Hepatocyte (in vitro differentiated cells): Measurements from ENCODE around the gene MRPL55. TPM values are rescaled to one million over a fixed set of nuclear protein-coding genes. Genes with fewer than 3 reads are reported as not detected.

Source experiments
- DNase-seq: peaks from one replicate; pipeline ENCODE4 v3.0.0-alpha.2; 2016; ENCODE audit warnings: low spot score
- H2AFZ ChIP-seq: fragments of 200-600 bp; sonication (generic); 2 replicates; pipeline ENCODE4 v1.6.0; 2016; ENCODE audit warnings: antibody characterized with exemption, mild to moderate bottlenecking
- H3K27ac ChIP-seq: fragments of 200-600 bp; sonication (generic); 2 replicates; pipeline ENCODE4 v1.5.1; 2016; ENCODE audit warnings: mild to moderate bottlenecking
- H3K27me3 ChIP-seq: fragments of 200-600 bp; sonication (generic); 2 replicates; pipeline ENCODE4 v1.6.1; 2016
- H3K36me3 ChIP-seq: fragments of 200-600 bp; sonication (generic); replicated peaks from 2 replicates; pipeline ENCODE4 v1.5.1; 2016; ENCODE audit warnings: low read depth; ENCODE audit not compliant: insufficient read depth
- H3K4me1 ChIP-seq: fragments of 200-600 bp; sonication (generic); 2 replicates; pipeline ENCODE4 v1.5.1; 2016; ENCODE audit warnings: mild to moderate bottlenecking, moderate library complexity; ENCODE audit not compliant: insufficient read depth
- H3K4me2 ChIP-seq: fragments of 200-600 bp; sonication (generic); 2 replicates; pipeline ENCODE4 v1.6.0; 2016
- H3K4me3 ChIP-seq: fragments of 200-600 bp; sonication (generic); 2 replicates; pipeline ENCODE4 v1.5.1; 2016; ENCODE audit warnings: mild to moderate bottlenecking
- H3K79me2 ChIP-seq: fragments of 200-600 bp; sonication (generic); 2 replicates; pipeline ENCODE4 v1.6.0; 2017; ENCODE audit warnings: mild to moderate bottlenecking
- H3K9me2 ChIP-seq: fragments of 200-600 bp; sonication (generic); replicated peaks from 2 replicates; pipeline ENCODE4 v1.6.0; 2017; ENCODE audit warnings: mild to moderate bottlenecking; ENCODE audit not compliant: insufficient read depth
- H3K9me3 ChIP-seq: fragments of 200-600 bp; sonication (generic); 2 replicates; pipeline ENCODE4 v1.5.1; 2016; ENCODE audit warnings: low read depth, mild to moderate bottlenecking
- H4K20me1 ChIP-seq: fragments of 200-600 bp; sonication (generic); 2 replicates; pipeline ENCODE4 v1.6.0; 2016; ENCODE audit warnings: mild to moderate bottlenecking; ENCODE audit not compliant: insufficient read depth, poor library complexity, severe bottlenecking
- EZH2 ChIP-seq: fragments of 200-600 bp; sonication (generic); IDR thresholded peaks from 2 replicates; pipeline ENCODE4 v1.6.1; 2016; ENCODE audit warnings: antibody characterized with exemption, mild to moderate bottlenecking, borderline replicate concordance
- EZH2phosphoT487 ChIP-seq: fragments of 200-600 bp; sonication (generic); IDR thresholded peaks from one replicate; pipeline ENCODE4 v1.6.1; 2018; ENCODE audit warnings: antibody characterized with exemption, mild to moderate bottlenecking, low read depth, moderate library complexity; ENCODE audit not compliant: unreplicated experiment, severe bottlenecking
- WGBS: methylation state at CpG from one replicate; pipeline ENCODE4 v1.1.6; 2016; ENCODE audit warnings: low lambda C conversion rate; ENCODE audit errors: missing lambda C conversion rate; 5-methylcytosine and 5-hydroxymethylcytosine counted together
- polyA plus RNA-seq: library from polyadenylated mRNA; unstranded; fragments of >200 nt; fragmentation: Nextera tagmentation; extraction: Ambion mirVana; gene quantifications from 2 replicates; pipeline ENCODE4 v1.2.1, GENCODE V29; 2016
- total RNA-seq: library from RNA; depleted of rRNA; stranded (reverse); fragments of >200 nt; gene quantifications from 2 replicates; pipeline ENCODE4 v1.2.3, GENCODE V29; 2014
- TF ChIP-seq, protein P1 (sequence below): fragments of 200-600 bp; sonication (generic); IDR thresholded peaks from 2 replicates; pipeline ENCODE4 v1.5.1; 2016; ENCODE audit warnings: antibody characterized with exemption, mild to moderate bottlenecking; ENCODE audit not compliant: poor library complexity

MRPL55 gene
- total and polyA plus RNA-seq, 2 experiments from 2014 or later = 64.8 to 130 TPM

DNA sequence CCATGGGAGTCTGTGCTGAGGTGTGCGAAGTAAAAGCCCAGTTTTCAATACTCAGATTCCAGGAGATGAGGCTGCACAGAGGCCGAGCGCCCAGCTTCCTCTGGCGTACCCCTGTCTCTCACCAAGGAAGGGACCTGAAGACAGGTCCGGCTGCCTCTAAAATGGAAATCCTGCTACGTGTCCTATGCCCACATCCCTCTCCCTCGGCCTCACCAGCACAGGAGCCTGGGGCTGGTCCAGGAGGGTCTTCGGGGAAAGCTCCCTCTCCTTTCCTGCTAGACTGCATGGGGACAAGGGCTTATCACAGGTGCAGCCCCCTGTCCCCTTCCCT is 392 bp downstream of the MRPL55 start:
- Histone ChIP-seq H3K36me3 (no peaks in the 10 kb centered on the region), H3K79me2 (peaks cover 13% of the 10 kb centered on the region), H3K4me1 (peaks cover 15% of the 10 kb centered on the region), H3K27ac (peak overlapping the region; percentile 94), H3K9me3 (no peaks in the 10 kb centered on the region), H3K4me2 (peak overlapping the region; percentile 93), H3K9me2 (no peaks in the 10 kb centered on the region), H4K20me1 (no peaks in the 10 kb centered on the region), H3K4me3 (peak overlapping the region; percentile 96), H2AFZ (peak overlapping the region; percentile 78), H3K27me3 (no peaks in the 10 kb centered on the region)
- WGBS = 14% methylated on average over 8 of the region's 8 CpGs
- no peak for DNase-seq
- TF ChIP-seq EZH2 (no peak), EZH2phosphoT487 (no peak)
- TF ChIP-seq, protein P1, sequence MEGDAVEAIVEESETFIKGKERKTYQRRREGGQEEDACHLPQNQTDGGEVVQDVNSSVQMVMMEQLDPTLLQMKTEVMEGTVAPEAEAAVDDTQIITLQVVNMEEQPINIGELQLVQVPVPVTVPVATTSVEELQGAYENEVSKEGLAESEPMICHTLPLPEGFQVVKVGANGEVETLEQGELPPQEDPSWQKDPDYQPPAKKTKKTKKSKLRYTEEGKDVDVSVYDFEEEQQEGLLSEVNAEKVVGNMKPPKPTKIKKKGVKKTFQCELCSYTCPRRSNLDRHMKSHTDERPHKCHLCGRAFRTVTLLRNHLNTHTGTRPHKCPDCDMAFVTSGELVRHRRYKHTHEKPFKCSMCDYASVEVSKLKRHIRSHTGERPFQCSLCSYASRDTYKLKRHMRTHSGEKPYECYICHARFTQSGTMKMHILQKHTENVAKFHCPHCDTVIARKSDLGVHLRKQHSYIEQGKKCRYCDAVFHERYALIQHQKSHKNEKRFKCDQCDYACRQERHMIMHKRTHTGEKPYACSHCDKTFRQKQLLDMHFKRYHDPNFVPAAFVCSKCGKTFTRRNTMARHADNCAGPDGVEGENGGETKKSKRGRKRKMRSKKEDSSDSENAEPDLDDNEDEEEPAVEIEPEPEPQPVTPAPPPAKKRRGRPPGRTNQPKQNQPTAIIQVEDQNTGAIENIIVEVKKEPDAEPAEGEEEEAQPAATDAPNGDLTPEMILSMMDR = no peak

DNA sequence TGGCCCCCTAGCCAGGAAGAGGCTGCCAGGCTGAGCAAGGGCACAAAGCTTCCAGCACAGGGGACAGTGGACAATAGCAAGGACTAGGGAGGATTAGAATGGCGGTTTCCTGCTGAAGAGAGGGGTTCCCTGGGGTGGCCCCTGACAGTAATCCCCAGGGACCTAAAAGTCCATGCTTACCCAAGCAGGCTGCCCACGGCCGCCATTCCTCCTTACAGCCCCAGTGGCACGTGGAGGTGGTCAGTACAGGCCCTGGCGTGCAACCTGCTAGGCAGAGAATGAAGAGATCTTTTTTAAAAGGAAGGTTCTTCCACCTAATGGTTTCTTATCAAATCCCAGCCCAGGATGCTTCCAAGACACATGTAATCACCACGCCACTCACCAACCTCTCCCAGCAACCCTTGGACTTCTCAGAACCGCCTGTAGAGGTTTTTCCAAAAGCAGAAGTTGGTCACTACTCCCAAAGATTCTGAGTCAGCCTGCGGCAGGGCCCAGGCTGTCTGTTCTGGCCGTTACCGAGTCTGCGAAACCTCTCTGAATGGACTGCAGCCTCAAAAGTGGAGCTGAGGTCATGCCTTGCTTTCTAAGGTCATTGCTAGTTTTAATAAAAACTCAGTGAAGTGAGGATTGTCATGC is 926 bp downstream of the MRPL55 start:
- peak overlapping the region; percentile 96 for H3K4me3 ChIP-seq
- H3K9me3 ChIP-seq = no peaks in the 10 kb centered on the region

DNA sequence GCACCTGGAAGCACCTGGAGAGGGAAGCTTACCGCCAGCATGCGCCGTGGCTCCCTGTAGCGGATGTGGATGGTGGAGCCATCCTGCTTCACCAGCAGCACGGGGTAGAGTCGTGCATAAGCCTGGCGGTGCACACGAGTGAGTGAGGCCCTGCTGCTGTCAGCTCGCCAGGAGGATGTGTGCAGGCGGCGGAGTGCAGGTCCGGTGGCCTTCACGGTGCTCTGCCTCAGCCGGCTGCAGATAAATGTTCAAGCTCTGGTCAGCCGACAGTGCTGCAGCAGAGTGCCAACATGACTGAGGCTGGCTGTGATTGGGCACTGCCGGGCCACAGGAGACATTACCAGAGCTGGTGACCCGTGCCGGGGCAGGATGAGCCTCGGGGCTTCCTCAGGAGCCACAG is 1.5 kb downstream of the MRPL55 start:
- H3K27me3 ChIP-seq = no peaks in the 10 kb centered on the region
- H3K4me3 ChIP-seq = no peak overlapping the region
- peaks cover 13% of the 10 kb centered on the region for H3K79me2 ChIP-seq
- no peaks in the 10 kb centered on the region for H4K20me1 ChIP-seq
- TF ChIP-seq EZH2phosphoT487 = no peak
- no peak for TF ChIP-seq EZH2
- TF ChIP-seq, protein P1 = no peak
- H3K4me2 ChIP-seq = no peak overlapping the region
- H3K27ac ChIP-seq = no peak overlapping the region
- no peaks in the 10 kb centered on the region for H3K9me3 ChIP-seq
- DNase-seq = no peak
- no peaks in the 10 kb centered on the region for H3K9me2 ChIP-seq
- 98% methylated on average over 19 of the region's 19 CpGs for WGBS
- peaks cover 17% of the 10 kb centered on the region for H3K4me1 ChIP-seq
- no peak overlapping the region for H2AFZ ChIP-seq
- no peaks in the 10 kb centered on the region for H3K36me3 ChIP-seq

More for the DNA sequence above, 926 bp downstream of the MRPL55 start:
- Histone ChIP-seq H3K27ac (peak overlapping the region; percentile 94), H3K9me2 (no peaks in the 10 kb centered on the region), H3K36me3 (no peaks in the 10 kb centered on the region), H3K4me1 (peaks cover 17% of the 10 kb centered on the region), H3K79me2 (peaks cover 13% of the 10 kb centered on the region), H2AFZ (no peak overlapping the region), H3K27me3 (no peaks in the 10 kb centered on the region), H4K20me1 (no peaks in the 10 kb centered on the region), H3K4me2 (peak overlapping the region; percentile 93)
- TF ChIP-seq EZH2 = no peak
- TF ChIP-seq EZH2phosphoT487 = no peak
- DNase-seq = no peak
- WGBS = 88% methylated on average over 11 of the region's 11 CpGs

DNA sequence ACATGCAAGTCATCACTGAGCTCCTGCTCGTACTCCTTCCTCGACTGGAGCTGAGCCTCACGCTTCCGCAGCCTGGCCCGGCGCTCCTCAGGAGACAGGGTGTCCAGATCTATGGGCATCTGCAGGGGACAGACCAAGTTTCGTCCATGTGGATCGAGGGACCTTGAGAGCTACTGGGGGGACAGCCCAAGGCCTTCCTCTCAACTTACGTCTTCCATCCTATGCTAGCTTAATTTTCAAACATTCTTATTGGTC is 2.4 kb downstream of the MRPL55 start:
- no peak for DNase-seq
- Histone ChIP-seq H3K27me3 (no peaks in the 10 kb centered on the region), H3K4me1 (peaks cover 19% of the 10 kb centered on the region), H3K9me3 (no peaks in the 10 kb centered on the region), H3K36me3 (no peaks in the 10 kb centered on the region), H3K4me3 (no peak overlapping the region), H4K20me1 (peaks cover 4% of the 10 kb centered on the region), H2AFZ (no peak overlapping the region), H3K9me2 (no peaks in the 10 kb centered on the region), H3K79me2 (peaks cover 18% of the 10 kb centered on the region), H3K27ac (no peak overlapping the region), H3K4me2 (no peak overlapping the region)
- WGBS = 94% methylated on average over 9 of the region's 9 CpGs
- no peak for TF ChIP-seq EZH2
- TF ChIP-seq EZH2phosphoT487 = no peak
- TF ChIP-seq, protein P1 = no peak
